Caki2 (cell line): ENCODE data around the gene HTRA3. TPM values are rescaled to one million over a fixed set of nuclear protein-coding genes. Genes with fewer than 3 reads are reported as not detected.

Experiments used
- DNase-seq: peaks from one replicate; pipeline ENCODE4 v3.0.0-alpha.2; 2015; ENCODE audit warnings: low read depth
- in situ Hi-C: cut with HindIII; loops from 2 replicates; pipeline ENCODE4 v1.10.0; 2016; ENCODE audit warnings: low sequenced_read_pairs, low pct_unique_long_range_greater_than_20kb, mixed read lengths
- total RNA-seq: library from RNA; depleted of rRNA; stranded (reverse); fragments of >200 nt; shearing (Covaris generic); gene quantifications from 2 replicates; pipeline ENCODE4 v1.2.3, GENCODE V29; 2014; ENCODE audit warnings: low replicate concordance

HTRA3 gene
- total RNA-seq, 1 experiment from 2014 or later = not detected

DNA sequence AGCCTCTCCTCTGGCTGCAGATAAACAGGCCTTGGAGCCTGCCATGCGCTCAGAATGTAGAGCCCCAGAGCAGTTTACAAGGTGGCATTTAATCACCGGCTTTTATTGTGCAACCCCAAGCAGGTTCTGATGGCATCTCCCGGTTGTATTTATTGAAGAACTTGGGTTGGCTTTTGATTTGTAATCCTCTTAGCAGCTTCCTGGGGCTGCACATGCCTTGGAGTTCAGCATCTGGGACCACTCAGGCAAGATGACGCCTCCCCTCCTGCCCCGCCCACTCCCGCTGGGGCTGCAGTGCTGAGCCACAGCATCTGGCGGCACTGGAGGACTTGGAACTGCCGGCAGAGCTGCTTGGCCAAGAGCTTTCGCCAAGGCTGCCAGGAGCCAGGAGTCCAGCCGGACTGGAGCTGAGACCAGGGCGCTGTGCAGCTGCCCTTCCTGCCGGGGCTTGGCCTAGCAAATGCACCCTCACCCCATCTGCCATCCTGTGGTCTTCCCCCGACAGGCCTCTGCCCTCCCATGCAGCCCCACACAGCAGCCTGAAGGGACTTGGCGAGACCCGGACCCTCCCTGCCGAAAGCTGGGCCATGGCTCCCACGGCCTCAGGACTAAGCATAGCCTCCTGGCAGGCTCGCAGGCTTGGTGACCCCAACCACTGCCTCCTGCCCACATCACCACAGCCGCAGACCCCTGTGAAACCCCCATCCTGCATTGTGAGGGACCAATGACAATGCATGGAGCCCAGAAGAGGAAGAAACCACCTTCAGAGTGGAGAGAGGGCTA lies 5.4 kb downstream of the HTRA3 start:
- no peak for DNase-seq
- in situ Hi-C loops = no loop called here

GRCh38 chr4:8275548-8275910 lies 6.0 kb downstream of the HTRA3 start:
- in situ Hi-C loops = no loop called here
- DNase-seq = no peak

GRCh38 chr4:8276358-8277240 lies 7.0 kb downstream of the HTRA3 start:
- in situ Hi-C loops = no loop called here
- DNase-seq = no peak

- no peak for DNase-seq
- in situ Hi-C loops = no loop called here
Measured at GRCh38 chr4:8277356-8278008, 7.9 kb downstream of the HTRA3 start.

DNA sequence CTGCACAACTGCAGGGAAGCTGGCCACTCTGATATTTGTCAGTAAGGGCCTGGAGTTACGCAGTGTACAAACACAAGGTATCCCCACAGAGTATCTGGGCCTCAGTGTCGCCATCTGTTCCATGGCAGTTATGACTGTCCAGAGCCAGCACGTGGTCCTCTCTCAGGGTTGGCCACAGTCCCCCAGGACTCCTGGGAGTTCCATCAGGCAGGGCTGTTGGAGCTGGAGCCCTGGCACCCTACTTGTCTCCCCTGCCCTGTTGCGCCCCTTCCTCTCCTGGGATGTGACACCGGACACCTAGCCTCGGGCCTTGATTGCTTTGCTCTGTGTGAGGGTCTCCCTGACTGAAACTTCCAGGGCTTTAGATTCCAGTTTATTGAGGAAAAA lies 8.4 kb downstream of the HTRA3 start:
- DNase-seq = no peak
- in situ Hi-C loops = no loop called here

DNA sequence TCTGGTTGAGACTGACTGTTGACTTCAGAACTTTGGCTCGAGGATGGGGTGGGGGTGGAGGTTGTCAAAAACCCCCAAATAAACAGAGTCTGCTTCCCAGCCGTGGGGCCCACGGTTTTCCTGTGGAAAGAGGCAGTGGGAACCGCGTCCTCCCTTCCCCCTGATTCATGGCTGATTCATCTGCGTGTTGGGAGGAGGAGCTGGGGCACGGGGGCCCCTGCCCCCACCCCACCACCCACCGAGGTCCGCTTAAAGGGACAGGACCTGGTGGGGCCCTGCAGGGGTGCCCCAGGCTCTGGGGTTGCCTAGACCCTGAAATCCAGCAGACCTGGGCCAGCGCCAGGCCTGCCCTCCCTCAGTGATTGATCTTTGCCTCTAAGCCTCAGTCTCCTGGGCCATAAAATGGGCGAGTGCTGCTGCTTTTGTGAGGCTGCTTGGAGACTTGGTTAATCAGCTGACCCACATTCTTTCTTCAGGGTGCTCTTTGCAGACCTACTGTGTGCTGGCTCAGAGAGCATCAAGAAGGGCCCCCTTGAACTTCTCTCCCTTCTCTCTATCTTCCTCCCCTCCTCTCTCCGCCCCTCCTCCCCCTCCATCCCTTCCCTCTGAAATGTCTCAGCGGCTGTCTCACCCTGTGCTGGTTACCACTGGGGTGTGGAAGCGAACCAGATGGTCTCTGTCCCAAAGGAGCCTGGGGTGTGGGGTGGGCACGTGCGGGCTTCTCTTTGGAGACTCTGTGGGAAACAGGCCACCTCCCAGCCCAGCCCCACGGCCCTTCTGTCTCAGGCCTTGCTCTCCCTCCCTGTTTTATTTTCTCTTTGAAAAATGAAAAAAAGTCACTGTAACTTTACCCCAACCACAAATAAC lies 9.1 kb downstream of the HTRA3 start:
- DNase-seq = no peak
- in situ Hi-C loops = no loop called here

GRCh38 chr4:8279321-8280157 lies 10.0 kb downstream of the HTRA3 start:
- in situ Hi-C loops = no loop called here
- no peak for DNase-seq

- in situ Hi-C loops = no loop called here
- no peak for DNase-seq
Measured at GRCh38 chr4:8280158-8280875, 10.8 kb downstream of the HTRA3 start.

DNA sequence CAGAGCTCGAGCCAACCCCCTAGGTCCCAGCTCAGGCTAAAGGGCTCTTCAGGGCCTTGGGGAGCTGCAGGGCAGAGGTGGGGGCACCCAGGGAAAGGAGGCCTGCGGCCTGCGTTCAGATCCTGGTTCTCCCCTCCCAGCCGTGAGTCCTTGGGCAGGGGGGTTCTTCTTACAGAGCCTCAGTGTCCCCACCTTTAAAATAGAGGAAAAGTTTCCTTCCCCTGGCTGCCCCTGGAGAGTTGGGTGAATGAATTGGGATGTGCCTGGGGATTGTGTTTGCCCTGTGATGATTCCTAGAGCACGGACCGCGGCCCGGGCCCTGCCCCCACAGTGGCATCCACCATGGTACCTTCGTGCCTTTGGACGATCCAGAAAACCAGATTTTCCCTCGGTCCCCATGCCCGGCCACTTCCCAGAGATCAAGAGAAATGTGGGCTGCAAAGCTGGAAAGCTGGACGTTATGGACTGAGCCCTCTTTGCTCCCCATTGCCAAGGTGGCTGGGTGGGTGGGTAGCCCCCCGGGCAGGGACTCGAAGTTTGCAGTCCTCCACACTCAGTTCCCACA lies 11.4 kb downstream of the HTRA3 start:
- in situ Hi-C loops = no loop called here
- no peak for DNase-seq

DNA sequence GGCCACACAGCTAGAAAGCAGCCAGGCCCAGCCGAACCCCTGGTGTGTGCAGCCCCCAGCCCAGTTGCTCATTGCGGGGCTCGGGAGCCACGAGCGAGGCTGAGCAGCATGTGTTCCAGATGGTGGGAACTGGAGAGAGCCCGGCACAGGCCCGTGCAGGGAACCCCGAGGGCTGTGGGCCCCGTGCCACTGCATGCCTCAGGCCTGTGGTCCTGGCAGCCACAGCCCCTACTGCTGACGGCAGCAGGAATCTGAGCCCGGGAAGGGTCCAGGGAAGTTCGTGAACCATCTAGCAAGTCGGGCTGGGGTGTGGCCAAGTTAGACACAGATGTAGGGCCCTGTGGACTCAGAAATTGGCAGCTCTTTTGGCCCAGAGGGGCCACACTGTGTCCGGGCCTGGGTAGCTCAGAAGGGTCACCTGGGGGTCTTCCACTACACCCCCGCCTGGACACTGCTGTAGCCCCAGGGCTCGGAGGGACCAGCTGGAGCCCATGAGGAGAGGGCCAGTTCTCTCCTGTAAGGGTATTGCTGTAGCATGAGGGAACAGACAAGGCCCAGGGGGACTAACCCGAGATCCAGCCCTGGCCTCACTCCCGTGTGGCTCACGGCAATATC lies 12.1 kb downstream of the HTRA3 start:
- DNase-seq = no peak
- in situ Hi-C loops = no loop called here

- in situ Hi-C loops = no loop called here
- DNase-seq = no peak
Measured at GRCh38 chr4:8282134-8282641, 12.6 kb downstream of the HTRA3 start.

DNA sequence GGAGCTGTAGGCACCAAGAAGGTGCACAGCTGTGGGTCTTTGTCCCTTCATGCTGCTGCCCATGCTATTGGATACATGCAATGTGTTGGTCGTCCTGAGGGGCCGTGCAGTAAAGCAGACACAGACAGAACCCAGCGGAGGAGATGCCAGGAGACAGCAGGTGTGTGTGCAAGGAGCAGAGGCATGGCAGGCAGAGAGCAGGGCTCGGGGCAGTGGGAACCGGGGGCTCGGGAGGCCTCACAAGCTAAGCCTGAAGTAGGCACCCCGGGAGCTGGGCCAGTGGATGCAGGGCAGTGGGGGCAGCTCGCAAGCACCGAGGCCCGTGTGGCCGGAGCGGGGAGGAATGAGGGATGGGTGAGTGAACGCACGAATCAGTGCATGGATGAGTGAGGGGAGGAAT lies 13.2 kb downstream of the HTRA3 start:
- no peak for DNase-seq
- in situ Hi-C loops = no loop called here

GRCh38 chr4:8283161-8283560 lies 13.6 kb downstream of the HTRA3 start:
- in situ Hi-C loops = no loop called here
- DNase-seq = no peak

GRCh38 chr4:8283631-8284121 lies 14.1 kb downstream of the HTRA3 start:
- in situ Hi-C loops = no loop called here
- no peak for DNase-seq

- in situ Hi-C loops = no loop called here
- no peak for DNase-seq
Measured at GRCh38 chr4:8284391-8284790, 14.8 kb downstream of the HTRA3 start.
